ENCODE results near the gene FHAD1.
A peak's percentile ranks its signal among the peaks of the same experiment; 100 is the strongest.

Gene FHAD1

GRCh38 chr1:15420853-15421465 lies 173.9 kb downstream of the FHAD1 start:
- H3K27me3 ChIP-seq, result no peaks in the 10 kb centered on the region
- H3K27ac ChIP-seq, result peak overlapping the region in 3 of 11 experiments; percentile 8 to 41 (median 22); a peak in 3 of 22 replicates
- H3K36me3 ChIP-seq, result peaks cover 67 to 89% (median 81%) of the 10 kb centered on the region in 11 experiments
- H3K4me2 ChIP-seq, result peak overlapping the region in 9 of 11 experiments; percentile 7 to 99 (median 66); a peak in 14 of 22 replicates
- no peak overlapping the region for H3K4me3 ChIP-seq
- TF ChIP-seq Cebpa-rat (IDR thresholded peaks at IDR 0.05), result no peak
- peaks cover 32 to 100% (median 91%) of the 10 kb centered on the region in 10 experiments for H3K4me1 ChIP-seq
- H4K20me1 ChIP-seq, result peaks cover 84 to 100% (median 99%) of the 10 kb centered on the region in 11 experiments
- H3K9me3 ChIP-seq (replicated peaks in 1 of 11), result peaks cover 0 to 5% (median 0%) of the 10 kb centered on the region in 11 experiments; a peak in 2 of 22 replicates
- H3K9ac ChIP-seq, result peak overlapping the region in 1 of 11 experiments; percentile 19; a peak in 1 of 22 replicates

GRCh38 chr1:15422871-15423270 lies 175.8 kb downstream of the FHAD1 start:
- peaks cover 0 to 5% (median 0%) of the 10 kb centered on the region in 11 experiments; a peak in 2 of 22 replicates for H3K9me3 ChIP-seq (replicated peaks in 1 of 11)
- H3K9ac ChIP-seq, result peak overlapping the region in 8 of 11 experiments; percentile 18 to 60 (median 34); a peak in 10 of 22 replicates
- H3K27ac ChIP-seq, result peak overlapping the region in 9 of 11 experiments; percentile 22 to 71 (median 49); a peak in 17 of 22 replicates
- H3K36me3 ChIP-seq, result peaks cover 77 to 96% (median 91%) of the 10 kb centered on the region in 11 experiments
- peaks cover 96 to 100% (median 99%) of the 10 kb centered on the region in 11 experiments for H4K20me1 ChIP-seq
- no peak for TF ChIP-seq Cebpa-rat (IDR thresholded peaks at IDR 0.05)
- no peaks in the 10 kb centered on the region for H3K27me3 ChIP-seq
- H3K4me1 ChIP-seq, result peaks cover 12 to 100% (median 91%) of the 10 kb centered on the region in 10 experiments
- H3K4me3 ChIP-seq, result 0 out of 20 replicates have a peak overlapping the region, but pooled peaks of 1 of the 10 experiments have one; percentile 19
- peak overlapping the region; percentile 14 to 99 (median 45); a peak in 18 of 22 replicates for H3K4me2 ChIP-seq

DNA sequence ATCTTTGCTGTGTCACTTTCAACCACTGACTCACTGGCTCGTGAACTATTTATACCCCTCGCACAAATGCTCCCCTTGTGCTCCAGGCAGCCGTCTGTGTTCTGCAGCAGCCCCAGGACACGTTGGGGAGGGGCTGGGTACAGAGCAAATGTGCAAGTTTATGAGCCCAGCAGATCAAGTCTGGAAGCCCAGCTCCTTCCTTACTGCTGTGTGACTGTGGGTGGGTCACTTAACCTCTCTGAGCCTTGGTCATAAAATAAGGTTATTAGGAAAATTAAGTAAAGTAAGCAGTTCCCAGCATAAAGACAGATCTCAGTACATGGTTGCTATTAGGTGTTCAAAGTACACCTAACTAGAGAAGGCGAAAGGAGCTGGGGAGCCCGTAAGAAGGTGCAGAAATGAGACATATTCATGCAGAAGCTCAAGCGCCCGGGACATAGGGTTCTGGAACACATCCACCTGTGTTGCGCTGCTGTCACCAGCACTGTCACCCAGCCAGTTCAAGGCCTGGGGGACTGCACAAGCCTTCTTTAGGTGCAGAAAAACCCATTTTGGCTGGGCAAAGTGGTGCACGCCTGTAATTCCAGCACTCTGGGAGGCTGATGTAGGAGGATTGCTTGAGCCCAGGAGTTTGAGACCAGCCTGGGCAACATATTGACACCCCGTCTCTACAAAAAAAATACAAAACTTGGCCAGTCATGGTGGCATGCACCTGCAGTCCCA lies 176.5 kb downstream of the FHAD1 start:
- Histone ChIP-seq H3K27me3 (no peaks in the 10 kb centered on the region), H3K27ac (peak overlapping the region in 7 of 11 experiments; percentile 22 to 71 (median 62); a peak in 13 of 22 replicates), H3K36me3 (peaks cover 82 to 100% (median 97%) of the 10 kb centered on the region in 11 experiments), H3K4me1 (peaks cover 11 to 100% (median 91%) of the 10 kb centered on the region in 10 experiments; a peak in 19 of 20 replicates), H4K20me1 (peaks cover 100% of the 10 kb centered on the region in 11 experiments), H3K9ac (peak overlapping the region in 7 of 11 experiments; percentile 22 to 60 (median 38); a peak in 7 of 22 replicates), H3K4me2 (peak overlapping the region in 10 of 11 experiments; percentile 14 to 99 (median 46); a peak in 14 of 22 replicates), H3K4me3 (0 out of 20 replicates have a peak overlapping the region, but pooled peaks of 1 of the 10 experiments have one; percentile 19), H3K9me3 (replicated peaks in 1 of 11) (peaks cover 0 to 5% (median 0%) of the 10 kb centered on the region in 11 experiments; a peak in 2 of 22 replicates)
- TF ChIP-seq Cebpa-rat (IDR thresholded peaks at IDR 0.05), result no peak

DNA sequence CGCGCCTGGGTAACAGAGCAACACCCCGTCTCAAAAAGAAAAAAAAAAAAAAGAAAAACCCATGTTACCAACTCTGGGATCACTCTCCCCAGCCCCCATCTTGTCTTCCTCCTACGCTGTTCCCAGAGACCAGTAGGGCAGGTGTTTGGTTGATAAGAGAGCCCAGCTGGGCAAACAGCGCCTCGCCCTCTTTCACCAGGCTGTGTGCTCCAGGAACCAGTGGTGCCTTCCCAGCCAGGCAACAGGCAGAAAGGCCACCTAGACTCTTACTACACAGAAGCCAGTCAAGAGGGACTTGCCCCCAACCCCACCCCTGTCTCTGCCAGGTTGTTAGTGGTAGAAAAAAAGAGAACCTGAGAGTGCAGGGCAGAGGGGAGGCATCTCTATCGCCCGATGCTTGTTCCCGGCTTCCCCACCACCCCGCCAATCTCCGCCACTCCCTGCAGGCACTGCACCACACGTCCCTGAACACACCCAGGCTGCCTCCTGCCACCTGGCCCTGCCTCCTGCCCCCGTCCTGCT lies 177.2 kb downstream of the FHAD1 start:
- H3K27ac ChIP-seq, result peak overlapping the region in 5 of 11 experiments; percentile 1 to 33 (median 15); a peak in 3 of 22 replicates
- H3K4me3 ChIP-seq, result no peak overlapping the region
- peaks cover 83 to 100% (median 97%) of the 10 kb centered on the region in 11 experiments for H3K36me3 ChIP-seq
- peaks cover 11 to 100% (median 88%) of the 10 kb centered on the region in 10 experiments; a peak in 19 of 20 replicates for H3K4me1 ChIP-seq
- H3K4me2 ChIP-seq, result peak overlapping the region in 3 of 11 experiments; percentile 31 to 99 (median 83); a peak in 6 of 22 replicates
- peaks cover 99 to 100% (median 100%) of the 10 kb centered on the region in 11 experiments for H4K20me1 ChIP-seq
- peaks cover 0 to 5% (median 0%) of the 10 kb centered on the region in 11 experiments; a peak in 2 of 22 replicates for H3K9me3 ChIP-seq (replicated peaks in 1 of 11)
- no peak for TF ChIP-seq Cebpa-rat (IDR thresholded peaks at IDR 0.05)
- H3K27me3 ChIP-seq, result no peaks in the 10 kb centered on the region
- H3K9ac ChIP-seq, result peak overlapping the region in 2 of 11 experiments; percentile 25 to 41; a peak in 2 of 22 replicates

DNA sequence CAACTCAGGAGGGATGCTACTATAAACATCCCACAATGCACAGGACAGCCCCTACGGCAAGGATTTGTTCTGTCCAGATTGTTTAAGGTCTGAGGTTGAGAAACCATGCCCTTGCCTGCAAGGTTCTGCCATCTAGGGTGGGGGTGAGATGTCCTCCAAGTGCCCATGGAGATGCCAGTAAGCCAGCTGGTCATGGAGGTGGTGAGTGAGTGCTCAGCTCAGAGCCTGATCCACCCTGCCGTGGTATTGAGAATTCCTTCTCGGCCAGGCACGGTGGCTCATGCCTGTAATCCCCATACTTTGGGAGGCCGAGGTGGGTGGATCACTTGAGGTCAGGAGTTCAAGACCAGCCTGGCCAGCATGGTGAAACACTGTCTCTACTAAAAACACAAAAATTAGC lies 178.0 kb downstream of the FHAD1 start:
- peaks cover 11 to 100% (median 84%) of the 10 kb centered on the region in 10 experiments; a peak in 19 of 20 replicates for H3K4me1 ChIP-seq
- no peak for TF ChIP-seq Cebpa-rat (IDR thresholded peaks at IDR 0.05)

DNA sequence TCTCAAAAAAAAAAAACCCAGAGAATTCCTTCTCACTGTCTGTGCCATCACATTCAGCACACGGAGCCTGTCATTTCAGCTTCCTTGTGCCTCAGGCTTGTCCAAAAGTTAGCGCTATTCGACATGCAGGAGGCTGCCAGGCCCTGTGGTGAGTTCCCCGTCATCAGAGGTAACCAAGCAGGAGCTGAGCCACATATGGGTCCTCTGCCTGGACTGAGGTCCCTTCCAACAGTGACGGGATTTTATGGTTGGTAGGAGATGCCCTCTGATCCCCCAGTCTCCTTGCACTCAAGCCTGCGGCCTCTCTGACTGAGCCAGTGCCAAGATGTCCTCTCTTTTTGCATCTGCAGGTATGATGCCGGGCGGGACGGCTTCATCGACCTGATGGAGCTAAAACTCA lies 178.5 kb downstream of the FHAD1 start:
- Histone ChIP-seq H3K36me3 (peaks cover 84 to 100% (median 97%) of the 10 kb centered on the region in 11 experiments), H3K4me1 (peaks cover 11 to 100% (median 79%) of the 10 kb centered on the region in 10 experiments; a peak in 19 of 20 replicates), H3K4me2 (peak overlapping the region in 5 of 11 experiments; percentile 31 to 99 (median 65); a peak in 8 of 22 replicates), H3K27me3 (no peaks in the 10 kb centered on the region), H3K9ac (peak overlapping the region in 4 of 11 experiments; percentile 42 to 62 (median 54); a peak in 6 of 22 replicates), H3K27ac (peak overlapping the region in 2 of 11 experiments; percentile 44 to 46; a peak in 2 of 22 replicates), H3K9me3 (replicated peaks in 1 of 11) (peaks cover 0 to under 1% (median 0%) of the 10 kb centered on the region in 11 experiments; a peak in 2 of 22 replicates), H4K20me1 (peaks cover 97 to 100% (median 100%) of the 10 kb centered on the region in 11 experiments), H3K4me3 (no peak overlapping the region)
- TF ChIP-seq Cebpa-rat (IDR thresholded peaks at IDR 0.05), result no peak

More for the DNA sequence above, 178.0 kb downstream of the FHAD1 start:
- Histone ChIP-seq H3K9me3 (replicated peaks in 1 of 11) (peaks cover 0 to 5% (median 0%) of the 10 kb centered on the region in 11 experiments; a peak in 2 of 22 replicates), H4K20me1 (peaks cover 98 to 100% (median 100%) of the 10 kb centered on the region in 11 experiments), H3K27ac (peak overlapping the region in 3 of 11 experiments; percentile 15 to 33 (median 16); a peak in 2 of 22 replicates), H3K27me3 (no peaks in the 10 kb centered on the region), H3K4me2 (peak overlapping the region in 3 of 11 experiments; percentile 31 to 99 (median 83); a peak in 6 of 22 replicates), H3K9ac (peak overlapping the region in 3 of 11 experiments; percentile 25 to 46 (median 41); a peak in 5 of 22 replicates), H3K4me3 (no peak overlapping the region), H3K36me3 (peaks cover 84 to 100% (median 97%) of the 10 kb centered on the region in 11 experiments)

GRCh38 chr1:15425958-15426357 lies 178.9 kb downstream of the FHAD1 start:
- peak overlapping the region in 6 of 11 experiments; percentile 29 to 99 (median 62); a peak in 10 of 22 replicates for H3K4me2 ChIP-seq
- no peak for TF ChIP-seq Cebpa-rat (IDR thresholded peaks at IDR 0.05)
- no peaks in the 10 kb centered on the region for H3K9me3 ChIP-seq (replicated peaks in 1 of 11)
- H3K4me3 ChIP-seq, result no peak overlapping the region
- peak overlapping the region in 5 of 11 experiments; percentile 9 to 49 (median 44); a peak in 5 of 22 replicates for H3K27ac ChIP-seq
- H3K4me1 ChIP-seq, result peaks cover 11 to 100% (median 74%) of the 10 kb centered on the region in 10 experiments; a peak in 19 of 20 replicates
- H3K9ac ChIP-seq, result peak overlapping the region in 5 of 11 experiments; percentile 13 to 62 (median 46); a peak in 7 of 22 replicates
- H3K36me3 ChIP-seq, result peaks cover 84 to 100% (median 97%) of the 10 kb centered on the region in 11 experiments
- peaks cover 97 to 100% (median 100%) of the 10 kb centered on the region in 11 experiments for H4K20me1 ChIP-seq
- no peaks in the 10 kb centered on the region for H3K27me3 ChIP-seq
